Activated CD4-positive, alpha-beta T cell treated with anti-CD3 and anti-CD28 coated beads for 36 hours (primary cell): ENCODE data around the gene TRAPPC11. TPM values are rescaled to one million over a fixed set of nuclear protein-coding genes. Genes with fewer than 3 reads are reported as not detected.

Experiments
- total RNA-seq, 2 experiments: library from RNA; stranded (reverse); gene quantifications; one replicate each; pipeline ENCODE4 v1.2.3, GENCODE V29; 2021

TRAPPC11 gene
- total RNA-seq, 2 experiments from 2014 or later: 27.7 to 37.9 TPM

Other genes starting within 250 kb of the TRAPPC11 start
- gene CDKN2AIP, start 214.7 kb upstream of the TRAPPC11 start, total RNA-seq: 10 to 100 TPM; 19.4 to 22.8 TPM
- gene ING2, start 154.2 kb upstream of the TRAPPC11 start, total RNA-seq: 10 to 100 TPM; 19.9 to 30.0 TPM
- gene RWDD4, start 108 bp upstream of the TRAPPC11 start, total RNA-seq: 10 to 100 TPM; 19.4 to 26.5 TPM
- gene STOX2, start 246.0 kb downstream of the TRAPPC11 start, total RNA-seq: not detected